PC-9 (cell line): ENCODE results near the gene AKT1. TPM values are rescaled to one million over a fixed set of nuclear protein-coding genes. Genes with fewer than 3 reads are reported as not detected.

Experiments
- BruUV-seq: library from RNA; stranded (reverse); fragments of 400-500 nt; replicated peaks from 2 replicates; lab custom pipeline; 2021; lab: Mats Ljungman, UMichigan
- CTCF ChIA-PET: fragments of 300-600 bp; sonication (Branson Sonifier 250); formaldehyde crosslinking; loops from one replicate; lab custom pipeline; 2022; ENCODE audit warnings: antibody characterized with exemption; lab: Charles Lee
- POLR2A ChIA-PET: fragments of 300-600 bp; sonication (Branson Sonifier 250); formaldehyde crosslinking; loops from one replicate; lab custom pipeline; 2022; ENCODE audit warnings: antibody characterized with exemption; ENCODE audit not compliant: unreplicated experiment; lab: Charles Lee
- DNase-seq, 2 experiments: peaks; one replicate each; pipeline versions ENCODE4 v3.0.0 to v3.0.0-alpha.2; 2015 to 2022; ENCODE audit warnings: mixed read lengths in 1 of 2
- H2AFZ ChIP-seq: fragments of 200-600 bp; sonication (generic); 2 replicates; pipeline ENCODE4 v1.8.1; 2017; ENCODE audit warnings: antibody characterized with exemption
- H3F3A ChIP-seq: fragments of 200-600 bp; sonication (generic); 2 replicates; pipeline ENCODE4 v1.8.1; 2017; ENCODE audit warnings: antibody characterized with exemption, mild to moderate bottlenecking, low read depth; ENCODE audit not compliant: insufficient read depth
- H3K27ac ChIP-seq: fragments of 200-600 bp; sonication (generic); 2 replicates; pipeline ENCODE4 v1.6.1; 2016; ENCODE audit warnings: mixed run types
- H3K27me3 ChIP-seq: fragments of 200-600 bp; sonication (generic); 2 replicates; pipeline ENCODE4 v1.6.1; 2016; ENCODE audit warnings: low read depth, mixed run types; ENCODE audit not compliant: insufficient read depth
- H3K36me3 ChIP-seq: fragments of 200-600 bp; sonication (generic); 2 replicates; pipeline ENCODE4 v1.6.1; 2016; ENCODE audit warnings: low read depth, mixed run types
- H3K4me1 ChIP-seq: fragments of 200-600 bp; sonication (generic); replicated peaks from 2 replicates; pipeline ENCODE4 v1.6.1; 2016; ENCODE audit warnings: mixed run types; ENCODE audit not compliant: insufficient read depth
- H3K4me2 ChIP-seq: fragments of 200-600 bp; sonication (generic); 2 replicates; pipeline ENCODE4 v1.6.1; 2017; ENCODE audit warnings: mixed run types
- H3K4me3 ChIP-seq: fragments of 200-600 bp; sonication (generic); 2 replicates; pipeline ENCODE4 v1.6.1; 2016; ENCODE audit warnings: mixed run types
- H3K79me2 ChIP-seq: fragments of 200-600 bp; sonication (generic); 2 replicates; pipeline ENCODE4 v1.6.1; 2017; ENCODE audit warnings: low read depth, mixed run types
- H3K9me2 ChIP-seq: fragments of 200-600 bp; sonication (generic); 2 replicates; pipeline ENCODE4 v1.8.1; 2017; ENCODE audit warnings: mild to moderate bottlenecking; ENCODE audit not compliant: insufficient read depth
- H3K9me3 ChIP-seq: fragments of 200-600 bp; sonication (generic); 2 replicates; pipeline ENCODE4 v1.8.1; 2016; ENCODE audit warnings: low read depth; ENCODE audit not compliant: insufficient read depth
- H4K20me1 ChIP-seq: fragments of 200-600 bp; sonication (generic); 2 replicates; pipeline ENCODE4 v1.8.1; 2017; ENCODE audit not compliant: insufficient read depth
- EZH2 ChIP-seq: fragments of 200-600 bp; sonication (generic); IDR thresholded peaks from 2 replicates; pipeline ENCODE4 v1.8.0; 2017; ENCODE audit warnings: antibody characterized with exemption, low read depth
- intact Hi-C: fragments of 100-400 bp; cut with micrococcal nuclease; formaldehyde crosslinking; loops from one replicate; pipeline ENCODE4 v1.10.0; 2022; ENCODE audit not compliant: unreplicated experiment
- total RNA-seq: library from RNA; stranded (reverse); gene quantifications from 2 replicates; pipeline ENCODE4 v1.2.3, GENCODE V29; 2021
- TF ChIP-seq, protein P1 (sequence below): fragments of 200-600 bp; sonication (generic); conservative IDR thresholded peaks from 2 replicates; pipeline ENCODE4 v1.6.1; 2017; ENCODE audit warnings: mixed run types, antibody characterized with exemption, mild to moderate bottlenecking, moderate library complexity

Gene AKT1
- total RNA-seq, 1 experiment from 2014 or later = 107 TPM

- ChIA-PET CTCF (no interaction called here), POLR2A (no interaction called here)
- no peak overlapping the region for H2AFZ ChIP-seq
Observed at GRCh38 chr14:104779776-104780512, 15.6 kb downstream of the AKT1 start.

GRCh38 chr14:104778694-104779331 lies 16.7 kb downstream of the AKT1 start:
- no peaks in the 10 kb centered on the region for H3K36me3 ChIP-seq
- peaks cover 3% of the 10 kb centered on the region; the same call in 1 of the 2 replicates for H3F3A ChIP-seq
- DNase-seq = no peak
- ChIA-PET CTCF (no interaction called here), POLR2A (no interaction called here)
- H3K4me3 ChIP-seq = no peak overlapping the region
- H3K79me2 ChIP-seq = no peaks in the 10 kb centered on the region
- H3K9me2 ChIP-seq = no peaks in the 10 kb centered on the region
- no TSS peak for BruUV-seq
- H3K9me3 ChIP-seq = no peaks in the 10 kb centered on the region
- H4K20me1 ChIP-seq = peaks cover 8% of the 10 kb centered on the region
- no peak overlapping the region for H3K27ac ChIP-seq
- H2AFZ ChIP-seq = no peak overlapping the region
- no peak overlapping the region for H3K4me2 ChIP-seq
- intact Hi-C loops = no loop called here
- TF ChIP-seq, protein P1, sequence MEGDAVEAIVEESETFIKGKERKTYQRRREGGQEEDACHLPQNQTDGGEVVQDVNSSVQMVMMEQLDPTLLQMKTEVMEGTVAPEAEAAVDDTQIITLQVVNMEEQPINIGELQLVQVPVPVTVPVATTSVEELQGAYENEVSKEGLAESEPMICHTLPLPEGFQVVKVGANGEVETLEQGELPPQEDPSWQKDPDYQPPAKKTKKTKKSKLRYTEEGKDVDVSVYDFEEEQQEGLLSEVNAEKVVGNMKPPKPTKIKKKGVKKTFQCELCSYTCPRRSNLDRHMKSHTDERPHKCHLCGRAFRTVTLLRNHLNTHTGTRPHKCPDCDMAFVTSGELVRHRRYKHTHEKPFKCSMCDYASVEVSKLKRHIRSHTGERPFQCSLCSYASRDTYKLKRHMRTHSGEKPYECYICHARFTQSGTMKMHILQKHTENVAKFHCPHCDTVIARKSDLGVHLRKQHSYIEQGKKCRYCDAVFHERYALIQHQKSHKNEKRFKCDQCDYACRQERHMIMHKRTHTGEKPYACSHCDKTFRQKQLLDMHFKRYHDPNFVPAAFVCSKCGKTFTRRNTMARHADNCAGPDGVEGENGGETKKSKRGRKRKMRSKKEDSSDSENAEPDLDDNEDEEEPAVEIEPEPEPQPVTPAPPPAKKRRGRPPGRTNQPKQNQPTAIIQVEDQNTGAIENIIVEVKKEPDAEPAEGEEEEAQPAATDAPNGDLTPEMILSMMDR = no peak
- no peak for TF ChIP-seq EZH2
- no peaks in the 10 kb centered on the region for H3K27me3 ChIP-seq
- no peaks in the 10 kb centered on the region for H3K4me1 ChIP-seq

More at GRCh38 chr14:104779776-104780512, 15.6 kb downstream of the AKT1 start:
- Histone ChIP-seq H3K4me2 (no peak overlapping the region), H3K4me3 (no peak overlapping the region), H3K4me1 (no peaks in the 10 kb centered on the region), H3F3A (peaks cover 3% of the 10 kb centered on the region; the same call in 1 of the 2 replicates), H3K9me2 (no peaks in the 10 kb centered on the region), H3K27me3 (no peaks in the 10 kb centered on the region), H3K36me3 (no peaks in the 10 kb centered on the region), H4K20me1 (peaks cover 8% of the 10 kb centered on the region), H3K9me3 (no peaks in the 10 kb centered on the region), H3K27ac (no peak overlapping the region), H3K79me2 (no peaks in the 10 kb centered on the region)
- intact Hi-C loops = no loop called here
- BruUV-seq = no TSS peak
- TF ChIP-seq, protein P1 = no peak
- TF ChIP-seq EZH2 = no peak
- no peak for DNase-seq

- DNase-seq = no peak
- TF ChIP-seq, protein P1 = no peak
- no peak for TF ChIP-seq EZH2
- Histone ChIP-seq H3K9me2 (no peaks in the 10 kb centered on the region), H3F3A (peaks cover 3% of the 10 kb centered on the region; the same call in 1 of the 2 replicates), H3K4me2 (no peak overlapping the region), H3K9me3 (no peaks in the 10 kb centered on the region), H3K27me3 (no peaks in the 10 kb centered on the region), H3K4me3 (no peak overlapping the region), H3K27ac (no peak overlapping the region), H3K79me2 (no peaks in the 10 kb centered on the region), H4K20me1 (peaks cover 8% of the 10 kb centered on the region), H3K4me1 (no peaks in the 10 kb centered on the region), H3K36me3 (no peaks in the 10 kb centered on the region), H2AFZ (no peak overlapping the region)
- CTCF ChIA-PET = interaction anchor here (0.6 kb wide), 1 partner anchor 23 kb away, joined by 3 read pairs; the partner anchor contains the start of gene ZBTB42
- POLR2A ChIA-PET = no interaction called here
- no TSS peak for BruUV-seq
- intact Hi-C loops = no loop called here
Observed at GRCh38 chr14:104777808-104778249, 17.7 kb downstream of the AKT1 start.
